Stimulated activated CD4-positive, alpha-beta T cell treated with anti-CD3 and anti-CD28 coated beads, Interleukin-12 subunit alpha, Interleukin-12 subunit beta, amount 100 ng/mL, for 48 hours (primary cell): ENCODE results near the gene NR3C2.
"Not testable (repeated sequence)": the region's sequence is repeated elsewhere in the genome, so short reads cannot be mapped to it uniquely, and the experiment has no call there.

ENCODE experiments used
- DNase-seq, 3 donors: peaks; one replicate each; pipeline ENCODE4 v3.0.0-alpha.2; 2020; ENCODE audit warnings: low read depth in 2 of 3, low spot score in 1 of 3

The NR3C2 gene

GRCh38 chr4:148171596-148171995 is 270.6 kb downstream of the NR3C2 start:
- DNase-seq, result no peak

GRCh38 chr4:148170408-148171365 is 271.5 kb downstream of the NR3C2 start:
- DNase-seq, result no peak

GRCh38 chr4:148166132-148166591 is 276.1 kb downstream of the NR3C2 start:
- no peak for DNase-seq

DNA sequence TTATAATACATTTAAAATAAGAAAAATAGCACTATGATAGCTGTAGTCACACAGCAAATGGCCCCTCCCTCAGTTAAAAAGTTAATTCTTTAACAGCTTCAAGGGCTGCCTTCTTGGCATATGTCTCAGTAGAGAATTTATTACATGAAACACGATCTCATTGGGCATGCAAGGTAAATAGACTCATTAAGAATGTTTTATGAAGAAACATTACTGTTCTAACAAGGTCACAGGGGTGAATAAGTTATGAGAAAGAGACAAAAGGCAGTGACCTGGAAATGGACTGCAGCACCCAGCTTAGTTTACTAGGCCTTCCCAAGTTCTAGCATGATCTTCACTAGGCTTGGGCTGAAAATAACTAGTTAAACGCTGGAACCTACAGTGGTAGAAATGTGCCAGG is 277.7 kb downstream of the NR3C2 start:
- no peak for DNase-seq

- no peak for DNase-seq
These were observed 279.2 kb downstream of the NR3C2 start for GRCh38 chr4:148162991-148163390.

- no peak for DNase-seq
These were observed 279.7 kb downstream of the NR3C2 start for GRCh38 chr4:148162519-148162918.

GRCh38 chr4:148161601-148162000 is 280.6 kb downstream of the NR3C2 start:
- DNase-seq, result no peak

DNA sequence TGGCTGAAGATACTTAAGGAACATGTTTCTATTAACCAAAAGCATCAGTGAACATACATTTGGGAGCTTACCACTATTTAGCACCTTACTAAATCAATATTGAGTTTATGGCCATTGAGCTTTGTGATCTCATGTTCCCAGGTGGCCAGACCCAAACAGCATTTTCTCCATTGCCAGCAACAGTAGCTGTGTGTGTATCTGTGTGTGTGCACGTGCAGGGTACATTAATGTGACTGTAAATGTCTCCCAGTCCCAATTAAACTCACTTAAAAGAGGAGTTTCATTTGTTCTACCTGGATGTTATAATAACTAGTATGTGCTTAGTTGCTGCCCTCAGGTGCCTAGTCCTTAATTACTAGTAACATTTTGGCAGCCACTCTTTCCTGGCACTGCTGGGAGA is 282.4 kb downstream of the NR3C2 start:
- DNase-seq, result no peak

GRCh38 chr4:148154769-148155168 is 287.4 kb downstream of the NR3C2 start:
- no peak for DNase-seq

DNA sequence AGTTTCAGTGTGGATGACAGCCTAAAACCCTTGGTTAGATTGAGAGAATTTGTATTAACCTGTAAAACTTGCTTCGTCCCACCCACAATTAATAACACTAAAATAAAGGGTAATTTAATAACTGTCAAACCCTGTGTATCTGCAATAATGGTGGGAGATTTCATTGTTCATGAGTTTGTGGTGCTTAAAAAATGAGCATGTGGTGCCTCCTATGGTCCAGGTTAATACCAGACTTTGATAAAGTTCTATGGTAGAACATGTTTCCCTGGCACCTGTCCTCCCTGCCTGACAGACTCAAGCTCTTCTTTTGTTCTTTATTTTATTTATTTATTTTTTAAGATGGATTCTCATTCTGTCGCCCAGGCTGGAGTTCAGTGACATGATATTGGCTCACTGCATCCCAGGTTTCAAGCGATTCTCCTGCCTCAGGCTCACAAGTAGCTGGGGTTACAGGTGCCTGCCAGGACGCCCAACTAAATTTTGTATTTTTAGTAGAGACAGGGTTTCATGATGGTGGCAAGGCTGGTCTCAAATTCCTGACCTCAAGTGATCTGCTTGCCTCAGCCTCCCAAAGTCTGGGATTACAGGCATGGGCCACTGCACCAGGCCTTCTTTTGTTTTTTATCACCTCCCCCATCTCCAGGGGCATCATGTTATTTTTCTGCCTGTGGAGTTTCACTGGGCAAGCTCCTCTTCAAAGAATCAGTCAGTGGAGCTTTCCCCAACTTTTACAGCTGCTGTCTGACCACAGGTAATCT is 289.2 kb downstream of the NR3C2 start:
- DNase-seq, result no peak

DNA sequence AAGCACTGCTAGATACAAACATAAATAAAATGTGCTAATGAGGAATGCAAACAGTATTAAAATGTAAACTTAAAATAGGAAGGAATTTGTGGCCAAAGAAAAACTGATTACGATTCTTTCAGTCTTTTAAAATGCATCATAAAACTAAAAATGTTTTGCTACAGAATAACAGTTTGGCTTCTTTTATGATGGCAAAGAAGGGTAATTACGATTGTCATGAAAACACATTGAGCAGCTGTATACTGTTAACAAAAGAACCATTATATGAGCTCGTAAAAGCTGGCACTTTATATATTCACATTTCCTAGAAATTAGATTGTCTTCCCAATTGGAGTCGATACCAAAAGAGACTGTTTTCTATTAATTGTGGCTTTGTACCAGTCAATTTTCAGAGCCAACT is 290.4 kb downstream of the NR3C2 start:
- no peak for DNase-seq

DNA sequence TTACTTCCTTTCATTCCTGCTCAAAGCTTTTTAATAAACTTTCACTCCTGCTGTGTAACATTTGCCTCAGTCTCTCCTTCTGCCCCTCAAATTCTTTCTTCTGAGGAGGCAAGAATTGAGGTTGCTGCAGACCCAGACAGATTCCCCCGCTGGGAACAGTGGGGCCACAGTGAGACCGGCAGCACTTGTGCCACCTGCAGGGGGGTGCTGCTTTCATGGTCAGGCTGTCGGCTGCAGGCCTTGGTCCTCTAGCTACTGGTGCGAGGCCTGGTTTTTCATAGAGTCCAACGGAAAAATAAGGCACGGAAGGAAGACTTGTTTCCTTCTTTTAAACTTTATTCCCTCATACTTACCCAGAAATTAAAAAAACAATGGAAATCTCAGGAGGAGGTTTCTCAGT is 296.7 kb downstream of the NR3C2 start:
- DNase-seq, result no peak

- no peak for DNase-seq
These were observed 299.0 kb downstream of the NR3C2 start for GRCh38 chr4:148143174-148143573.

GRCh38 chr4:148141501-148141900 is 300.7 kb downstream of the NR3C2 start:
- no peak for DNase-seq

DNA sequence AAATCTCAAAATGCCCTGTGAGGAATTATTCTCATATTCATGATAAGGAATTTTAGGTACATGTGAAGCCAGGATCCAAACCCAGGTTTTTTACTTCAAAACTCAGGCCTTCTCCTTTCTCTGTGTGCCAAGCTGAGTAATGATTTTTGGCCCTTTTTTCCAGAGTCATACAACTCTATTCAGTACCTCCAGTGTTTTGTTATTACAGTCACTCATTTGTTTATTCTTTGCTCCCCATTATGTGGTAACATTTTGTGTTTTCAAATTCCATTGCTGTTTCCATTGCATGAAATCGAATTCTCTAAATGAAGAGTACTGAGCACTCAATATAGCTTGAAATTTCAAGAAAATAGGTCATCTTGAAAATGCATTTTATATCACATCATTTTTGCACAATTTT is 315.4 kb downstream of the NR3C2 start:
- no peak for DNase-seq

- DNase-seq, result no peak
These were observed 317.7 kb downstream of the NR3C2 start for GRCh38 chr4:148124512-148124911.

- DNase-seq, result not testable (repeated sequence)
These were observed 319.1 kb downstream of the NR3C2 start for GRCh38 chr4:148123161-148123560.

GRCh38 chr4:148120216-148120615 is 322.0 kb downstream of the NR3C2 start:
- no peak for DNase-seq

- no peak for DNase-seq
These were observed 323.6 kb downstream of the NR3C2 start for GRCh38 chr4:148118633-148119032.

- no peak for DNase-seq
These were observed 324.0 kb downstream of the NR3C2 start for GRCh38 chr4:148118179-148118578.

GRCh38 chr4:148116969-148117368 is 325.2 kb downstream of the NR3C2 start:
- DNase-seq, result no peak

DNA sequence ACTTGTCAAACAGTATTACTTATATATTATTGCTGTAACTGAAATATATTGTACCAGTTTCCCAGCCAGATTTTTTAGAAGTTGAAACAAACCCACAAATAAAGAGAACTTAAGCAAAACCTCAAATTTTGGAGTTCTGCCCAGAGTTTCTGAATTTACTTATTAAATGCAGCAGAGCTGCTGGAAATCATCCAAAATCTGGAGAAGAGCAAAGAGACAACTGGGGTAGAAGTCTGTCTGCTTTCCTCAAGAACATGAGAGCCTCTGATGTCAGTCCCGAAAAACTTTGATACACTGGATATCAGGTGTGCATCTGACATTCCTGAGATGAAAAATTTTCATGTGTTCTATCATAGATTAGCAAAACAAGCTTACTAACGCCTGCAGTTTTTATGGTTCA is 325.9 kb downstream of the NR3C2 start:
- no peak for DNase-seq
